H9 (cell line): Measurements from ENCODE around the gene GAD1. TPM values are rescaled to one million over a fixed set of nuclear protein-coding genes. Genes with fewer than 3 reads are reported as not detected.

Source experiments
- DNase-seq: peaks from one replicate; pipeline ENCODE4 v3.0.0-alpha.2; 2017
- H2AFZ ChIP-seq: one replicate; pipeline ENCODE4 v1.6.1; 2013; ENCODE audit warnings: mild to moderate bottlenecking, low read length, control low read depth, moderate library complexity
- H2AK5ac ChIP-seq: 2 replicates; pipeline ENCODE4 v1.6.1; 2013; ENCODE audit warnings: low read length, control low read depth, mixed read lengths; ENCODE audit not compliant: insufficient read length
- H2BK120ac ChIP-seq: one replicate; pipeline ENCODE4 v1.6.1; 2013; ENCODE audit warnings: low read depth, mild to moderate bottlenecking, low read length, control low read depth, inconsistent platforms; ENCODE audit not compliant: poor library complexity, severe bottlenecking
- H2BK12ac ChIP-seq: 2 replicates; pipeline ENCODE4 v1.6.1; 2013; ENCODE audit warnings: low read length, control low read depth, mixed read lengths, low read depth; ENCODE audit not compliant: insufficient read length
- H2BK15ac ChIP-seq: 2 replicates; pipeline ENCODE4 v1.6.1; 2013; ENCODE audit warnings: low read depth, low read length, control low read depth
- H2BK20ac ChIP-seq: one replicate; pipeline ENCODE4 v1.6.1; 2013; ENCODE audit warnings: low read depth, mild to moderate bottlenecking, low read length, control low read depth, inconsistent platforms; ENCODE audit not compliant: poor library complexity, severe bottlenecking
- H2BK5ac ChIP-seq: 2 replicates; pipeline ENCODE4 v1.6.1; 2013; ENCODE audit warnings: low read length, control low read depth, mixed read lengths; ENCODE audit not compliant: insufficient read length
- H3K14ac ChIP-seq: 2 replicates; pipeline ENCODE4 v1.6.1; 2013; ENCODE audit warnings: low read length, control low read depth; ENCODE audit not compliant: insufficient read depth
- H3K18ac ChIP-seq: 2 replicates; pipeline ENCODE4 v1.6.1; 2013; ENCODE audit warnings: low read depth, mild to moderate bottlenecking, mixed read lengths, low read length, control low read depth; ENCODE audit not compliant: insufficient read length
- H3K23ac ChIP-seq: 2 replicates; pipeline ENCODE4 v1.6.1; 2013; ENCODE audit warnings: low read length, control low read depth, mixed read lengths, low read depth; ENCODE audit not compliant: insufficient read length
- H3K23me2 ChIP-seq: 2 replicates; pipeline ENCODE4 v1.6.1; 2013; ENCODE audit warnings: low read depth, mild to moderate bottlenecking, mixed read lengths, low read length, control low read depth; ENCODE audit not compliant: insufficient read length, poor library complexity, severe bottlenecking
- H3K27ac ChIP-seq: 2 replicates; pipeline ENCODE4 v1.5.1; 2013; ENCODE audit warnings: low read length, control low read depth, mixed read lengths, low read depth; ENCODE audit not compliant: insufficient read length
- H3K27me3 ChIP-seq: 2 replicates; pipeline ENCODE4 v1.6.1; 2013; ENCODE audit warnings: low read length, control low read depth, inconsistent platforms; ENCODE audit not compliant: insufficient read depth
- H3K4ac ChIP-seq: 2 replicates; pipeline ENCODE4 v1.6.1; 2013; ENCODE audit warnings: low read depth, mild to moderate bottlenecking, control low read depth, inconsistent platforms, low read length, moderate library complexity
- H3K4me1 ChIP-seq: 2 replicates; pipeline ENCODE4 v1.6.1; 2013; ENCODE audit warnings: low read length, control low read depth, inconsistent platforms; ENCODE audit not compliant: insufficient read depth
- H3K4me2 ChIP-seq: 2 replicates; pipeline ENCODE4 v1.6.1; 2013; ENCODE audit warnings: low read length, control low read depth, mixed read lengths; ENCODE audit not compliant: insufficient read length, insufficient read depth
- H3K56ac ChIP-seq: 2 replicates; pipeline ENCODE4 v1.6.1; 2013; ENCODE audit warnings: low read depth, mild to moderate bottlenecking, mixed read lengths, low read length, control low read depth; ENCODE audit not compliant: insufficient read length
- H3K79me1 ChIP-seq: 2 replicates; pipeline ENCODE4 v1.6.1; 2013; ENCODE audit warnings: low read depth, mild to moderate bottlenecking, moderate library complexity, low read length, control low read depth, inconsistent platforms; ENCODE audit not compliant: insufficient read depth, poor library complexity, severe bottlenecking
- H3K79me2 ChIP-seq: 2 replicates; pipeline ENCODE4 v1.6.1; 2013; ENCODE audit warnings: low read length, control low read depth, inconsistent platforms; ENCODE audit not compliant: insufficient read depth
- H3K9ac ChIP-seq: 2 replicates; pipeline ENCODE4 v1.6.1; 2013; ENCODE audit warnings: low read length, control low read depth, mixed read lengths; ENCODE audit not compliant: insufficient read length; ENCODE audit errors: extremely low read depth
- H3K9me3 ChIP-seq: one replicate; pipeline ENCODE4 v1.6.1; 2013; ENCODE audit warnings: low read depth, low read length, inconsistent platforms; ENCODE audit not compliant: control insufficient read depth
- H3T11ph ChIP-seq: one replicate; pipeline ENCODE4 v1.6.1; 2013; ENCODE audit warnings: mild to moderate bottlenecking, low read length, control low read depth, inconsistent platforms
- H4K20me1 ChIP-seq: one replicate; pipeline ENCODE4 v1.6.1; 2013; ENCODE audit not compliant: control insufficient read depth, insufficient read length, insufficient read depth
- H4K5ac ChIP-seq: 2 replicates; pipeline ENCODE4 v1.6.1; 2013; ENCODE audit warnings: low read depth, mild to moderate bottlenecking, mixed read lengths, low read length, control low read depth; ENCODE audit not compliant: insufficient read length
- H4K8ac ChIP-seq: replicated peaks from 2 replicates; pipeline ENCODE4 v1.6.1; 2013; ENCODE audit warnings: low read length, control low read depth, mixed read lengths, low read depth; ENCODE audit not compliant: insufficient read length
- H4K91ac ChIP-seq: 2 replicates; pipeline ENCODE4 v1.6.1; 2013; ENCODE audit warnings: low read depth, mild to moderate bottlenecking, moderate library complexity, mixed read lengths, low read length, control low read depth; ENCODE audit not compliant: insufficient read length
- H3K27ac Mint-ChIP-seq, 3 experiments: 2 replicates in 2 of 3; 3 replicates in 1 of 3; pipeline ENCODE4 v1.8.0; 2020 to 2021; ENCODE audit warnings: mixed read lengths in 3 of 3, mild to moderate bottlenecking in 1 of 3, moderate library complexity in 1 of 3
- H3K27me3 Mint-ChIP-seq: 2 replicates; pipeline ENCODE4 v1.8.0; 2021; ENCODE audit warnings: low read depth, mild to moderate bottlenecking, moderate library complexity, mixed read lengths
- H3K36me3 Mint-ChIP-seq, 3 experiments: 2 replicates in 2 of 3; 3 replicates in 1 of 3; pipeline ENCODE4 v1.8.0; 2020 to 2021; ENCODE audit warnings: low read depth in 3 of 3, mixed read lengths in 3 of 3; ENCODE audit not compliant: insufficient read depth in 1 of 3
- H3K4me1 Mint-ChIP-seq, 2 experiments: 2 replicates each; pipeline ENCODE4 v1.8.0; 2020; ENCODE audit warnings: mixed read lengths in 2 of 2
- H3K4me3 Mint-ChIP-seq, 2 experiments: 2 replicates in 1 of 2; 3 replicates in 1 of 2; pipeline ENCODE4 v1.8.0; 2020 to 2021; ENCODE audit warnings: mild to moderate bottlenecking in 2 of 2, mixed read lengths in 2 of 2, moderate library complexity in 1 of 2
- H3K9me3 Mint-ChIP-seq, 2 experiments: 2 replicates in 1 of 2; 3 replicates in 1 of 2; pipeline ENCODE4 v1.8.0; 2020; ENCODE audit warnings: mild to moderate bottlenecking in 2 of 2, mixed read lengths in 2 of 2, moderate library complexity in 1 of 2
- WGBS: extraction: QIAGEN DNeasy Blood & Tissue Kit; methylation state at CpG from one replicate; pipeline ENCODE4 v1.1.7; 2013; ENCODE audit warnings: missing lambda C conversion rate, low lambda C conversion rate, mixed read lengths; ENCODE audit not compliant: insufficient read length; ENCODE audit errors: extremely low coverage; 5-methylcytosine and 5-hydroxymethylcytosine counted together
- total RNA-seq: library from RNA; stranded (reverse); gene quantifications from 2 replicates; pipeline ENCODE4 v1.2.1, GENCODE V29; 2021
- TF ChIP-seq, protein P1 (sequence below): fragments of 200-600 bp; sonication (generic); conservative IDR thresholded peaks from 3 replicates; pipeline ENCODE4 v1.8.0; 2021; ENCODE audit warnings: antibody characterized with exemption, mild to moderate bottlenecking

Gene GAD1
- total RNA-seq, 1 experiment from 2014 or later: 1.8 TPM

DNA sequence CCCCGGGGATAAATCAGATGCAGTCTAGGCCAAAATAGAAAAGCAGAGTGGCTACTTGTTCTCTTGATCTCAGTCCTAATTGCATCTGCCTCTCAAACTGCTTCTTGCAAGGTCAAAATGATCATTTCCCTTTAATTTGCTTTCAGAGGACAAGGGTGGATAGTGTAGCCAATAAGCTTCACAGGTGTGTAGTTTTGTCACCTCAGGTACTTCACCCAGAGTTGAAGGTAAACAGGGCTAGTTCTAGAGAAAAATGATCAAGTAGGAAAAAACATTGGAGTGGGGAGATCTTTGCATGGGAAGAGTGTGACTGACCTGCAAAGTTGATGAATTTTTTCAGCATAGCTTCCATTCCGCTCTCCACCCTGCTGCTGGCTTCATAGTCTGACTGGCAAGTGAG is 37.8 kb upstream of the GAD1 start:
- H3K4ac ChIP-seq: no peak overlapping the region
- H2BK20ac ChIP-seq: no peak overlapping the region
- no peak overlapping the region for H4K8ac ChIP-seq
- no peak overlapping the region for H2AK5ac ChIP-seq
- TF ChIP-seq, protein P1, sequence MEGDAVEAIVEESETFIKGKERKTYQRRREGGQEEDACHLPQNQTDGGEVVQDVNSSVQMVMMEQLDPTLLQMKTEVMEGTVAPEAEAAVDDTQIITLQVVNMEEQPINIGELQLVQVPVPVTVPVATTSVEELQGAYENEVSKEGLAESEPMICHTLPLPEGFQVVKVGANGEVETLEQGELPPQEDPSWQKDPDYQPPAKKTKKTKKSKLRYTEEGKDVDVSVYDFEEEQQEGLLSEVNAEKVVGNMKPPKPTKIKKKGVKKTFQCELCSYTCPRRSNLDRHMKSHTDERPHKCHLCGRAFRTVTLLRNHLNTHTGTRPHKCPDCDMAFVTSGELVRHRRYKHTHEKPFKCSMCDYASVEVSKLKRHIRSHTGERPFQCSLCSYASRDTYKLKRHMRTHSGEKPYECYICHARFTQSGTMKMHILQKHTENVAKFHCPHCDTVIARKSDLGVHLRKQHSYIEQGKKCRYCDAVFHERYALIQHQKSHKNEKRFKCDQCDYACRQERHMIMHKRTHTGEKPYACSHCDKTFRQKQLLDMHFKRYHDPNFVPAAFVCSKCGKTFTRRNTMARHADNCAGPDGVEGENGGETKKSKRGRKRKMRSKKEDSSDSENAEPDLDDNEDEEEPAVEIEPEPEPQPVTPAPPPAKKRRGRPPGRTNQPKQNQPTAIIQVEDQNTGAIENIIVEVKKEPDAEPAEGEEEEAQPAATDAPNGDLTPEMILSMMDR: no peak
- no peak overlapping the region for H3T11ph ChIP-seq
- H2BK120ac ChIP-seq: no peak overlapping the region
- H3K4me1 Mint-ChIP-seq: peaks cover 6% of the 10 kb centered on the region in 2 experiments
- no peak overlapping the region for H3K56ac ChIP-seq
- no peak overlapping the region for H2AFZ ChIP-seq
- no peaks in the 10 kb centered on the region for H3K9me3 ChIP-seq
- no peak overlapping the region for H3K4me3 Mint-ChIP-seq
- H3K27me3 Mint-ChIP-seq: no peaks in the 10 kb centered on the region
- H3K36me3 Mint-ChIP-seq: no peaks in the 10 kb centered on the region
- H3K18ac ChIP-seq: no peak overlapping the region
- H3K27ac ChIP-seq: no peak overlapping the region
- H2BK5ac ChIP-seq: no peak overlapping the region
- no peaks in the 10 kb centered on the region for H3K4me1 ChIP-seq
- no peak overlapping the region for H2BK15ac ChIP-seq
- no peaks in the 10 kb centered on the region for H3K27me3 ChIP-seq
- WGBS: no CpG with 5 or more reads among the region's 2 CpGs
- H3K23ac ChIP-seq: no peak overlapping the region
- H3K23me2 ChIP-seq: no peaks in the 10 kb centered on the region
- DNase-seq: no peak
- no peaks in the 10 kb centered on the region for H4K20me1 ChIP-seq
- H4K5ac ChIP-seq: no peak overlapping the region
- H3K27ac Mint-ChIP-seq: no peak overlapping the region; a peak in 1 of 7 replicates
- H3K9ac ChIP-seq: no peak overlapping the region
- H2BK12ac ChIP-seq: no peak overlapping the region
- H4K91ac ChIP-seq: no peak overlapping the region
- no peak overlapping the region for H3K14ac ChIP-seq
- H3K4me2 ChIP-seq: no peak overlapping the region
- no peaks in the 10 kb centered on the region for H3K79me1 ChIP-seq
- no peaks in the 10 kb centered on the region for H3K79me2 ChIP-seq
- H3K9me3 Mint-ChIP-seq: no peaks in the 10 kb centered on the region; a peak in 1 of 5 replicates
